Measurements from ENCODE around the gene TNS3. TPM values are rescaled to one million over a fixed set of nuclear protein-coding genes. Genes with fewer than 3 reads are reported as not detected.

Gene TNS3
- total RNA-seq, 1 donor from 2014 or later, result 426 TPM

GRCh38 chr7:47344171-47344955, 237.5 kb downstream of the TNS3 start:
- Mint-ChIP-seq H3K27me3 (ENCODE audit: low read depth) (no peaks in the 10 kb centered on the region), H3K27ac (ENCODE audit: unreplicated experiment) (peak overlapping the region; percentile 39), H3K9me3 (ENCODE audit: low read depth) (no peaks in the 10 kb centered on the region), H3K36me3 (ENCODE audit: low read depth) (peaks cover 49% of the 10 kb centered on the region), H3K4me3 (ENCODE audit: unreplicated experiment) (no peak overlapping the region), H3K4me1 (ENCODE audit: low read depth) (peaks cover 66% of the 10 kb centered on the region)
- peak; percentile 44 for DNase-seq (ENCODE audit: low spot score)
- TF ChIP-seq, protein P1, sequence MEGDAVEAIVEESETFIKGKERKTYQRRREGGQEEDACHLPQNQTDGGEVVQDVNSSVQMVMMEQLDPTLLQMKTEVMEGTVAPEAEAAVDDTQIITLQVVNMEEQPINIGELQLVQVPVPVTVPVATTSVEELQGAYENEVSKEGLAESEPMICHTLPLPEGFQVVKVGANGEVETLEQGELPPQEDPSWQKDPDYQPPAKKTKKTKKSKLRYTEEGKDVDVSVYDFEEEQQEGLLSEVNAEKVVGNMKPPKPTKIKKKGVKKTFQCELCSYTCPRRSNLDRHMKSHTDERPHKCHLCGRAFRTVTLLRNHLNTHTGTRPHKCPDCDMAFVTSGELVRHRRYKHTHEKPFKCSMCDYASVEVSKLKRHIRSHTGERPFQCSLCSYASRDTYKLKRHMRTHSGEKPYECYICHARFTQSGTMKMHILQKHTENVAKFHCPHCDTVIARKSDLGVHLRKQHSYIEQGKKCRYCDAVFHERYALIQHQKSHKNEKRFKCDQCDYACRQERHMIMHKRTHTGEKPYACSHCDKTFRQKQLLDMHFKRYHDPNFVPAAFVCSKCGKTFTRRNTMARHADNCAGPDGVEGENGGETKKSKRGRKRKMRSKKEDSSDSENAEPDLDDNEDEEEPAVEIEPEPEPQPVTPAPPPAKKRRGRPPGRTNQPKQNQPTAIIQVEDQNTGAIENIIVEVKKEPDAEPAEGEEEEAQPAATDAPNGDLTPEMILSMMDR (IDR thresholded peaks at IDR 0.05), result no peak

DNA sequence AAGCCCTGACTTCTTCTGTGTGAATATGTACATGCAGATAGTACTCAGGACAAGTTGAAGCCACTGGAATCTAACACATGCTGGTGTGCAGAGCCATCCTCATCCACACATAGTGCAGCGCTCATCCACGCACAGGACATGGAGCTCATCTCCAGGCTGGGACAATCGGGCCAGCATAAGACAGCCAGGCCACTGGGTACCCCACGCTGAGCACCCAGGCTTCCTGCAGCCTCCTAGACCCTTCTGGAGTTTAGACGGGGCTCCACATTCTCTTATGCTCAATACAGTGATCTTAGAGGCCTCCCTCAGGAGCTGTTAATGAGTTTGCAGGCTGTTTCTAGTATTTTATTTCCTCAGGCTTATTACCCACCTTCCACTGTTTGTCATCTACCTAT, 238.9 kb downstream of the TNS3 start:
- no peak overlapping the region for H3K4me3 Mint-ChIP-seq (ENCODE audit: unreplicated experiment)
- H3K27ac Mint-ChIP-seq (ENCODE audit: unreplicated experiment), result no peak overlapping the region
- TF ChIP-seq, protein P1 (IDR thresholded peaks at IDR 0.05), result no peak
- DNase-seq (ENCODE audit: low spot score), result no peak
- H3K4me1 Mint-ChIP-seq (ENCODE audit: low read depth), result peaks cover 68% of the 10 kb centered on the region
- H3K9me3 Mint-ChIP-seq (ENCODE audit: low read depth), result no peaks in the 10 kb centered on the region
- no peaks in the 10 kb centered on the region for H3K27me3 Mint-ChIP-seq (ENCODE audit: low read depth)
- H3K36me3 Mint-ChIP-seq (ENCODE audit: low read depth), result peaks cover 53% of the 10 kb centered on the region

- peaks cover 58% of the 10 kb centered on the region for H3K36me3 Mint-ChIP-seq (ENCODE audit: low read depth)
- TF ChIP-seq, protein P1 (IDR thresholded peaks at IDR 0.05), result no peak
- peaks cover 68% of the 10 kb centered on the region for H3K4me1 Mint-ChIP-seq (ENCODE audit: low read depth)
- no peak overlapping the region for H3K4me3 Mint-ChIP-seq (ENCODE audit: unreplicated experiment)
- H3K27ac Mint-ChIP-seq (ENCODE audit: unreplicated experiment), result no peak overlapping the region
- no peaks in the 10 kb centered on the region for H3K27me3 Mint-ChIP-seq (ENCODE audit: low read depth)
- DNase-seq (ENCODE audit: low spot score), result no peak
- no peaks in the 10 kb centered on the region for H3K9me3 Mint-ChIP-seq (ENCODE audit: low read depth)
Measured at GRCh38 chr7:47342296-47343060, 239.4 kb downstream of the TNS3 start.

DNA sequence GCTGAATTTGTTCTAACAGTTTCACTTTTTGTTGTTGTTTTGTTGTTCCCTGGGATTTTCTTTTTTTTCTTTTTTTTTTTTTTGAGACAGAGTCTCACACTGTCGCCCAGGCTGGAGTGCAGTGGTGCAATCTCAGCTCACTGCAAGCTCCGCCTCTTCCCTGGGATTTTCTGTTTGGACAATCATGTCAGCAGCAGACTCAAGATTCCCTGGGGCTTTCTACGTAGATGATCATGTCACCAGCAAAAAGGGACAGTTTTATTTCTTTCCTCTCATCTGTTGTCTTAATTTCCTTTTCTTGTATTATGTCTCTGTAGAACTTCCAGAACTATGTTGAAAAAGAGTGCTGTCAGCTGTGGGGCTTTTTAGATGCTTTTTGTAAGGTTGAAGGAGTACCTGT, 241.4 kb downstream of the TNS3 start:
- TF ChIP-seq, protein P1 (IDR thresholded peaks at IDR 0.05), result no peak
- Mint-ChIP-seq H3K36me3 (ENCODE audit: low read depth) (peaks cover 62% of the 10 kb centered on the region), H3K27me3 (ENCODE audit: low read depth) (no peaks in the 10 kb centered on the region), H3K9me3 (ENCODE audit: low read depth) (peaks cover 3% of the 10 kb centered on the region), H3K27ac (ENCODE audit: unreplicated experiment) (peak overlapping the region; percentile 87), H3K4me1 (ENCODE audit: low read depth) (peaks cover 78% of the 10 kb centered on the region), H3K4me3 (ENCODE audit: unreplicated experiment) (no peak overlapping the region)
- DNase-seq (ENCODE audit: low spot score), result no peak

DNA sequence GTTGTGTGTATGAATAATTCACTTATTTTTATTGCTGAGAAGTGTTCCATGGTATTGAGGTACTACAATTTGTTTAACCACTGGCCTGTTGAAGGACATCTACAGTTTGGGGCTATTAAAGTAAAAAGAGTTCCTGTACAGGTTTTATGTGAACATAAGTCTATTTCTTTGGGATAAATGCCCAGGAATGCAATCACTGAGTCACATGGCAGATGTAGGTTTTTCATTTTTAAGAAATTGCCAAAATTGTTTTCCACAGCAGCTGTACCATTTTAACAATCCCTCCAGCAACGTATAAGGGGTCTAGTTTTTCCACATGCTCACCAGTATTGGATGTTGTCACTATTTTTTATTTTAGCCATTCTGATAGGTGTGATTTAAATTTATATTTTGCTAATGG, 243.9 kb downstream of the TNS3 start:
- no peak for DNase-seq (ENCODE audit: low spot score)
- Mint-ChIP-seq H3K9me3 (ENCODE audit: low read depth) (peaks cover 3% of the 10 kb centered on the region), H3K36me3 (ENCODE audit: low read depth) (peaks cover 46% of the 10 kb centered on the region), H3K27me3 (ENCODE audit: low read depth) (no peaks in the 10 kb centered on the region), H3K27ac (ENCODE audit: unreplicated experiment) (peak overlapping the region; percentile 87), H3K4me3 (ENCODE audit: unreplicated experiment) (no peak overlapping the region), H3K4me1 (ENCODE audit: low read depth) (peaks cover 84% of the 10 kb centered on the region)
- TF ChIP-seq, protein P1 (IDR thresholded peaks at IDR 0.05), result no peak

Data from chondrocyte (in vitro differentiated cells).